ENCODE results near the gene DNM1. TPM values are rescaled to one million over a fixed set of nuclear protein-coding genes. Genes with fewer than 3 reads are reported as not detected.

The DNM1 gene
- total RNA-seq, 1 experiment from 2014 or later = 5.0 TPM

DNA sequence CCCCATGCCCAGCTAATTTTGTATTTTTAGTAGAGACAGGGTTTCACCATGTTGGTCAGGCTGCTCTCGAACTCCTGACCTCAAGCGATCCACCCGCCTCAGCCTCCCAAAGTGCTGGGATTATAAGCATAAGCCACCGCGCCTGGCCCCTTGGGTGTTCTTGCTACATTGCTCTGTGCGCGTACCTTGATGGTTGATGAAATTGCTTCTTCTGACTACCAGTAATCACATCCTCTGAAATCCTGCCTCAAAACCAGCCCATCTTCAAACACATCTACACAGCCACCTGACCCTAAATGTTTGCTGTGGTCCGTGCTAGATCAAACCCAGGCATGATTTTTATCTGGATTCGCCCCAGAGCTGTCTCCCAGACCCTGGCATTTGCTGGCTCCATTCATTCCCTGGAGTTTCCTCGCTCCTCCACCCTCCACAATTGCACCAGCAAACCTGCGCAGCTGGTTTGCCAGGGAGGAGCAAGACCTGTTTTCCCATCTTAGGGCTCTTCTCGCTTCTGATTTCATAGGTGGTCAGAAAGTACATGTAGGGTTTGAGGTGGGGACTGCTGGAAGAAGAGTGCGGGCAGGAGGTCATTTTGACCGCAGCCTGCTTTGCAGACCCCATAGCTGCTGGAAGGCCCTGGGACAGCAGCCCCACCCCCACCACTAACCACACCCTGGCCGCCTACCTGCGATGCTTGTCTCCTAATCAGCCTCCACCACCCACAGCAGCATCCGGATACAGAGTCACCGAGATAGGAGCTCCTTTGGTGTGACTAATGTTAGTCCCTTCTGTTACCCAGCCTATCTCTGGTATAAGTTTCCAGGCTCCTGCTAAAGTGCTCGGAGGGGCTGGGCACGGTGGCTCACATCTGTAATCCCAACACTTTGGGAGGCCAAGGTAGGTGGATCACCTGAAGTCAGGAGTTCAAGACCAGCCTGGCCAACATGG is 95.6 kb downstream of the DNM1 start:
- H3K4me1 ChIP-seq (ENCODE audit: low read length) = no peaks in the 10 kb centered on the region
- H3K79me2 ChIP-seq (ENCODE audit: low read length) = no peaks in the 10 kb centered on the region
- no peak overlapping the region for H3K27ac ChIP-seq (ENCODE audit: low read length)
- no peak overlapping the region for H3K9ac ChIP-seq (ENCODE audit: low read length)
- no peak for DNase-seq
- no peak overlapping the region for H2AFZ ChIP-seq (ENCODE audit: low read length)
- H3K9me3 ChIP-seq (ENCODE audit: low read length) = no peaks in the 10 kb centered on the region
- H3K27me3 ChIP-seq (ENCODE audit: low read length) = no peaks in the 10 kb centered on the region
- no peaks in the 10 kb centered on the region for H4K20me1 ChIP-seq (ENCODE audit: insufficient read depth, low read depth, low read length)
- no peak overlapping the region for H3K4me3 ChIP-seq (ENCODE audit: low read length)
- H3K4me2 ChIP-seq (ENCODE audit: low read depth, low read length, poor library complexity, severe bottlenecking) = no peak overlapping the region
- H3K9me2 ChIP-seq (replicated peaks; ENCODE audit: insufficient read depth, low read length) = no peaks in the 10 kb centered on the region
- no peaks in the 10 kb centered on the region for H3K36me3 ChIP-seq (ENCODE audit: insufficient read depth, low read length)

DNA sequence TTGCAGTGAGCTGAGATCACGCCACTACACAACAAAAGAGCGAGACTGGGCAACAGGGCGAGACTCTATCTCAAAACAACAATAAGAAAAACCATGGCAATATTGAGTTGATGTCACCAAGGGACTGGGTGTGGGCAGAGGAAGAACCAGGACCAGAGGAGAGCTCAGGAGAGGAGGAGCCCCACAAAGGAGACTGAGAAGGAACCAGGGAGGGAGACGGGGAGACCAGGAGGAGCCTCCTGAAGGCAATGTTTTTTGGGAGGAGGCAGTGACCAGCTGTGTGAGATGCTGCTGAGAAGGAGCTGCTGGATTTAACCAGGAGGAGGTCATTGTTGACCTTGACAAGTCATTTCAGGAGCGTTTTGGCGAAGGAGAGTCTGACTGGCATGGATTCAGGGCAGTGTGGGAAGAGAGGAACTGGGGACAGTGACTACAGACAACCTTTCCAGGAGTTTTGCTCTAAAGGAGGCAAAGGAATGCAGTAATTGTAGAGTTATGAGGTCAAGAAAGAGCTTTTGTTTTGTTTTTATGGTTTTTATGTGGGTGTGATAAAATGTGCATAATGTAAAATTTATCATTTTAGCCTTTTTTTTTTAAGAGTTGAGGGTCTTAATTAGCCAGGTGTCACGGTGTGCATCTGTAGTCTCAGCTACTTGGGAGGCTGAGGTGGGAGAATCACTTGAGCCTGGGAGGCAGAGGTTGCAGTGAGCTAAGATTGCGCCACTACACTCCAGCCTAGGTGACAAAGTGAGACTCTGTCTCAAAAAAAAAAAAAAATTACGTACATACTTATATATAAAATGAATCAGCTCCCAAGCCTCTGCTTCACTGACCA is 101.2 kb downstream of the DNM1 start:
- Histone ChIP-seq H4K20me1 (ENCODE audit: insufficient read depth, low read depth, low read length) (no peaks in the 10 kb centered on the region), H3K9me2 (replicated peaks; ENCODE audit: insufficient read depth, low read length) (no peaks in the 10 kb centered on the region), H3K27me3 (ENCODE audit: low read length) (no peaks in the 10 kb centered on the region), H3K4me1 (ENCODE audit: low read length) (no peaks in the 10 kb centered on the region), H3K79me2 (ENCODE audit: low read length) (no peaks in the 10 kb centered on the region), H3K27ac (ENCODE audit: low read length) (no peak overlapping the region), H3K9me3 (ENCODE audit: low read length) (no peaks in the 10 kb centered on the region), H3K4me3 (ENCODE audit: low read length) (no peak overlapping the region), H2AFZ (ENCODE audit: low read length) (no peak overlapping the region), H3K9ac (ENCODE audit: low read length) (no peak overlapping the region), H3K36me3 (ENCODE audit: insufficient read depth, low read length) (peaks cover 5% of the 10 kb centered on the region; the same call in 1 of the 2 replicates), H3K4me2 (ENCODE audit: low read depth, low read length, poor library complexity, severe bottlenecking) (no peak overlapping the region)
- DNase-seq = no peak

Small RNA genes within 50 kb of the gene (small RNA-seq; reads per million reads assigned to genes)
- 0.40 reads per million, percentile 3 among the genes with 10 or more reads in this experiment for gene MIR199B
- not detected for gene MIR3154

Other genes starting within 250 kb of the DNM1 start
- gene EEIG1, start 222.4 kb upstream of the DNM1 start, total RNA-seq (2014; rRNA removed; shearing (Covaris generic); ENCODE audit: low replicate concordance) = 6.9 and 10.1 TPM in 2 replicates
- gene NAIF1, start 136.1 kb upstream of the DNM1 start, total RNA-seq (2014; rRNA removed; shearing (Covaris generic); ENCODE audit: low replicate concordance) = 7.3 and 13.9 TPM in 2 replicates
- gene SLC25A25, start 135.1 kb upstream of the DNM1 start, total RNA-seq (2014; rRNA removed; shearing (Covaris generic); ENCODE audit: low replicate concordance) = 4.1 and 12.7 TPM in 2 replicates
- gene PTGES2, start 75.7 kb upstream of the DNM1 start, total RNA-seq (2014; rRNA removed; shearing (Covaris generic); ENCODE audit: low replicate concordance) = 68.4 and 114 TPM in 2 replicates
- gene LCN2, start 53.9 kb upstream of the DNM1 start, total RNA-seq (2014; rRNA removed; shearing (Covaris generic); ENCODE audit: low replicate concordance) = not detected in 2 replicates
- gene BBLN, start 43.1 kb upstream of the DNM1 start, total RNA-seq (2014; rRNA removed; shearing (Covaris generic); ENCODE audit: low replicate concordance) = 154 and 209 TPM in 2 replicates
- 62.7 and 84.0 TPM in 2 replicates for gene CIZ1, start 11.8 kb upstream of the DNM1 start, total RNA-seq (2014; rRNA removed; shearing (Covaris generic); ENCODE audit: low replicate concordance)
- 16.2 and 75.3 TPM in 2 replicates for gene GOLGA2, start 72.6 kb downstream of the DNM1 start, total RNA-seq (2014; rRNA removed; shearing (Covaris generic); ENCODE audit: low replicate concordance)
- gene SWI5, start 72.9 kb downstream of the DNM1 start, total RNA-seq (2014; rRNA removed; shearing (Covaris generic); ENCODE audit: low replicate concordance) = 34.5 and 37.6 TPM in 2 replicates
- gene TRUB2, start 119.1 kb downstream of the DNM1 start, total RNA-seq (2014; rRNA removed; shearing (Covaris generic); ENCODE audit: low replicate concordance) = 20.8 and 28.2 TPM in 2 replicates
- gene COQ4, start 119.5 kb downstream of the DNM1 start, total RNA-seq (2014; rRNA removed; shearing (Covaris generic); ENCODE audit: low replicate concordance) = 28.3 and 40.1 TPM in 2 replicates
- gene SLC27A4, start 137.1 kb downstream of the DNM1 start, total RNA-seq (2014; rRNA removed; shearing (Covaris generic); ENCODE audit: low replicate concordance) = 18.5 and 24.4 TPM in 2 replicates
- 22.7 and 33.4 TPM in 2 replicates for gene URM1, start 168.0 kb downstream of the DNM1 start, total RNA-seq (2014; rRNA removed; shearing (Covaris generic); ENCODE audit: low replicate concordance)
- 12.2 and 19.8 TPM in 2 replicates for gene CERCAM, start 217.5 kb downstream of the DNM1 start, total RNA-seq (2014; rRNA removed; shearing (Covaris generic); ENCODE audit: low replicate concordance)

All from Karpas-422 (cell line).